SH-SY5Y (cell line): ENCODE measurements around the gene ACAN.

Source experiments
- GATA2 ChIP-seq: IDR thresholded peaks from 2 replicates; pipeline ENCODE4 v1.6.1; 2011; ENCODE audit warnings: mild to moderate bottlenecking, low read depth, low read length
- GATA3 ChIP-seq: IDR thresholded peaks from 2 replicates; pipeline ENCODE4 v1.6.1; 2011; ENCODE audit warnings: low read depth, mild to moderate bottlenecking, low read length, moderate library complexity

ACAN gene

GRCh38 chr15:88814393-88814792 is 11.2 kb downstream of the ACAN start:
- no peak for TF ChIP-seq GATA3
- no peak for TF ChIP-seq GATA2

DNA sequence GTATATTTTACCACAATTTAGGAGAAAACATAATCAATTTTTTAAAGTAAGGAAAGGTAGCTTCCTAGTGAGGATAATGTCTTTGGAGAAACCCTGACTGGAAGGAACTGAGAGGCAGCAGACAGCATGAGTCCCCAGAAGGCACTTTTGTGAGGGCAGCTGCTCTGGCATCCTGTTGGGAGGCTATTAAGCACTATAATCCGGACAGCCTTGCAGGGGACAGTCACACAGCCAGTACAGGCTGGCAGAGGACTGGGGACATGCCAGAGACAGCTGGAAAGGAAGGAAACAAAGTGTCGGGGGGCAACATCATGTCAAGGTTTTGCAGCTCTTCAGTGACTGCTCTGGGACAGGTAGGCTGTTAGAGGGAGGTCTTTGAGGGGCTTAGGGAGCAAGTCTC is 15.7 kb downstream of the ACAN start:
- no peak for TF ChIP-seq GATA3
- TF ChIP-seq GATA2 = no peak

GRCh38 chr15:88821993-88822392 is 18.8 kb downstream of the ACAN start:
- TF ChIP-seq GATA3 (no peak), GATA2 (no peak)

DNA sequence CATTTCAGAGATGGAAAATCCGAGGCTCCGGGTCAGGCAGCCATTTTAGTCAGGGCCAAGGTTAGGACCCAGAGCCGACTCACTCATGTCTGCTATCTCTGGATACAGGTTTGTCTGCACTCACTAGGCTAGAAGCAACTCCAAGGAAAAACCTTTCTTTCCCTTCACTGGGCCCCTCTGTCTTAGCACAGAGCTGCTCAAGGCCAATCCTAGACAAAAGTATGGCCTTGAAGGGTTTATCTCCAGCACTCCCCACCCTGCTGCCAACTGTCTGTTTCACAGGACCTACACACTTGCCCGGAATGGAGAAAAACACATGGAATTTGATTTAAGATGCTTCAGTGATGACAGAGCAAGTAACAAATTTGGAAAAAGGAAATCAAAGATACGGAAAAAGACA is 25.6 kb downstream of the ACAN start:
- TF ChIP-seq GATA2 (no peak), GATA3 (no peak)

DNA sequence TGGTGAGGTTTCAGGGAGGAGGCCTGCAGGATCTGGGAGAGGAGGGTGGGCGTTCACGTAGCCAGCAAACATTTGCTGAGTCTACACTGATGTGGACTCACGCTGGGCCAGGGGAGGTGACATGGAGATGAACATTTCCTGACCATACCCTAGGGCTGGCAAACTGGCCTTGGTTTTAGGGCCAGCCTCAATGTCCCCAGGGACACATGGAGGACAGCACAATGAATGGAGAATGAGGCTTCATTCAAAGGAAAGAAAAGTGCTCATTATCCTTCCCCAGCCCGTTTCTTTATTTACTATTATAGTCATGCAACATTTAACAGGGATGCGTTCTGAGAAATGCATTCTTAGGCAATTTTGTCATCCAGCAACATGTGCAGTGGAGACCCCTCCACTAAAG is 26.8 kb downstream of the ACAN start:
- no peak for TF ChIP-seq GATA3
- TF ChIP-seq GATA2 = no peak

DNA sequence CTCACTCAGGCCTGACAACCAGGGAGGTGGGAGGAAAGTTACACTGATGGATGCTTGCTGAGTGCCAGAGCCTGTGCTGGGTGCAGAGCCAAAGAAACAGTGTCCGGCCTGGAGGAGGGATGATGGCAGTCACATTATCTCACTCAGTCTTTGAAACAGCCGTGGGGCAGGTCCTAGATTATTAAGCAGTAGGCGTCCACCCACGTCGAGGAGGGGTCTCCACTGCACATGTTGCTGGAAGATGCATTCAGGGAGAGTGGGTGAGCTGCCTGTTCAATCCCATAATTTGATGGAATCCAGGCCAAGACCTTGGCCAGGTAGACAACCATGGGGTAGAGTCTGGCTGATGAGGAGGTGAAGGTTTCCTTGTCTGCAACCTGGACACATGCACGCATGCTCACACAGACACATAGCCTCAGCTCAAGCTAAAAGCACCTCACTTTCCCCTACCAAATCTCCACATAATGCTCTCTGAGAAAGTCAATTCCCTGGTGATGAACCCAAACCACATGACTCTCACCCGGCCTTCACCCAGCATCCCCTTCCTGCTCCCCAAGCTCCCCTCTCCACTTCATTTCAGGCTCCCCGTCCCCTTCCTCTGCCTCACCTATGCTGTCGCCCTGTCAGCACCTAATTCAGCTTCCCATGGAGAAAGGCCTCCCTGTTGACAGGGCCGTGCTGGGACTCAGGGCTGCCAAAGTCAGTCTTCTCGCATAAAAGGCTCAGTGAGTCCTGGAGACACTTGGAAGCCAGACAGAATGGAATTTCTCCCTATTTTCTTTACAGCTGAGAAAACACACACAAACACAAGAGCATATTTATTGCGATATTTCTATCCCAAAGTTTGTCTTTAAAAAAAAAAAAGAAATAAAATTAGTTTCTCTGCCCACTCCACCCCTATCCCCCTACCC is 29.8 kb downstream of the ACAN start:
- no peak for TF ChIP-seq GATA3
- TF ChIP-seq GATA2 = no peak

DNA sequence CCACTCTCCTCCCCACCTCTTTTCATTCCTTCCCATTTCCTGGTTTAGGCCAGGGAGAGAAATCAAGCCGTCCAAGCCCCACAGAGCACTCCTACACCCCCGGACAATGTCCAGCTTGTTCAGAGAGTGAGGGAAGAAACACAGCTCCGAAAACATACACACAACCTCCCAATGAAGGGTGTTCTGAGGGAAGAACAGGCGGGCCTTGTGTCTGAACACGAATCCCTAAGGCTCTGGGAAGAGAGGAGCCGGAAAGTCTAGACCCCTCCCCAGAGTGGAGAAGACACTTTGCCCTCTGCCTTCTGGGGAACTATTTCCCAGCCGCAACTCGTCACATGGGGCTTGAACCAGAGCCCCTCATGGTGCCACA is 30.5 kb downstream of the ACAN start:
- TF ChIP-seq GATA2 (no peak), GATA3 (no peak)

- TF ChIP-seq GATA2 = no peak
- TF ChIP-seq GATA3 = no peak
Observed at GRCh38 chr15:88834211-88834812, 31.1 kb downstream of the ACAN start.

GRCh38 chr15:88835119-88835518 is 31.9 kb downstream of the ACAN start:
- TF ChIP-seq GATA2 = no peak
- TF ChIP-seq GATA3 = no peak

DNA sequence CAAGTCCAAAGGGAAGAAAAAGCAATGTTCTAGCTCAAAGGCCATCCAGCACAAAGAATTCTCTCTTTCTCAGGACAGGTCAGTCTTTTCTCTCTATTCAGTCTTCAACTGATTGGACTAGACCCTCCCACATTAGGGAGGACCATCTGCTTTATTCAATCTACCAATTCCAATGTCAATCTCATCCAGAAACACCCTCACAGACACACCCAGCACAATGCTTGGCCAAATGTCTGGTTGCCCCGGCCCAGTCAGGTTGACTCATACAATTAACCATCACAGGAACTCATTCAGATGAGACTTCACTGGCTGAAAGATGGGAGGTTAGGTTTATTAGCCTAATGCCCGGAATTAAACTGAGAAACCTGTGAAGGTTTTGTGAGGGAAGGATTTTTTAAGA is 32.4 kb downstream of the ACAN start:
- TF ChIP-seq GATA3 (no peak), GATA2 (no peak)

GRCh38 chr15:88838667-88839066 is 35.4 kb downstream of the ACAN start:
- TF ChIP-seq GATA2 (no peak), GATA3 (no peak)

DNA sequence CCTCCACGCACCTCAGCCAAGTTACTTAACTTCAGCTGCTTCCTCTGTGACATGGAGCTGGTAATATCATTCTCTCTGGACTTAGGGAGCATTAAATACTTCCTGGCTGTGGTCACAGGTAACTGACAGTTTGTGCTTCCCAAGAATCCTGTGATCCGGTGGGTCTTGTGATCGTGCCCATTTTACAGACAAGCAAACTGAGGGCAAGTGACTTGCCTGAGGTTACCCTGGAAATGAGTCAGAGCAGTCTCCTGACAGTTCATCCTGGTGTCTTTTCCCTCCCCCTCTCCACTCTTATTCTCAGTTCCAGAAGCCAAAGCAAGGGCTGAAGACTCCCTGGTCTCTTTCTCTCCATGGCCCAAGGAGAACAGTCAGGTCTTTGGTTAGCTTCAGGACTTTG is 35.9 kb downstream of the ACAN start:
- no peak for TF ChIP-seq GATA3
- TF ChIP-seq GATA2 = no peak

DNA sequence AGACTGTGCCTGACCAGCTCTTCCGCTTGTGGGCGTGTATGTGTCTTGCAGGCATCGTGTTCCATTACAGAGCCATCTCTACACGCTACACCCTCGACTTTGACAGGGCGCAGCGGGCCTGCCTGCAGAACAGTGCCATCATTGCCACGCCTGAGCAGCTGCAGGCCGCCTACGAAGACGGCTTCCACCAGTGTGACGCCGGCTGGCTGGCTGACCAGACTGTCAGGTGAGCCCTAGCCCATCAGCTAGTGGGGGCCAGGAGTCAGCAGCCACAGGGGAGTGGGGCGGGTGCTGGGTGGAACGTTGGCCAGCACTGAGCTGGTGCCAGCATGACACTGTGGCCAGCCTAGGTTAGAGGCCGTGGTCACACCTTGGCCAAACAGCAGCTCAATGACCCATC is 36.7 kb downstream of the ACAN start:
- no peak for TF ChIP-seq GATA3
- TF ChIP-seq GATA2 = no peak

- TF ChIP-seq GATA3 (no peak), GATA2 (no peak)
Observed at GRCh38 chr15:88841236-88841635, 38.0 kb downstream of the ACAN start.

- TF ChIP-seq GATA3 (no peak), GATA2 (no peak)
Observed at GRCh38 chr15:88842156-88842555, 38.9 kb downstream of the ACAN start.
